Measurements from ENCODE around the gene TRPM3. TPM values are rescaled to one million over a fixed set of nuclear protein-coding genes. Genes with fewer than 3 reads are reported as not detected.

Gene TRPM3
- total and polyA plus RNA-seq, 2 of the 13 experiments (the other 11 are each of a cell fraction or from before 2014, with no cell fraction given): not detected

GRCh38 chr9:71096421-71097108, 24.9 kb downstream of the TRPM3 start (continued):
- TF ChIP-seq ZNF503 (CRISPR knock-in tag; IDR thresholded peaks at IDR 0.05) (peak; percentile 39; the same call in 1 of the 2 replicates), HOXA3 (CRISPR knock-in tag; IDR thresholded peaks at IDR 0.05) (peak; percentile 55), NFYB (CRISPR knock-in tag; IDR thresholded peaks at IDR 0.05) (peak; percentile 67), SPEN (CRISPR knock-in tag; IDR thresholded peaks at IDR 0.05; ENCODE audit: low read depth) (peak; percentile 56; the same call in 1 of the 2 replicates), ZNF629 (CRISPR knock-in tag; conservative IDR thresholded peaks at IDR 0.05) (no peak; the same call in 1 of the 2 replicates), ZNF713 (CRISPR knock-in tag; IDR thresholded peaks at IDR 0.05) (no peak), ZEB1 (IDR thresholded peaks at IDR 0.05; ENCODE audit: insufficient replicate concordance, low read depth) (peak; percentile 67), NR2F2 (IDR thresholded peaks at IDR 0.05; ENCODE audit: borderline replicate concordance, low read depth) (peak; percentile 56; the same call in 1 of the 2 replicates), ZMAT3 (CRISPR knock-in tag; conservative IDR thresholded peaks at IDR 0.05) (peak; percentile 80), ZNF674 (CRISPR knock-in tag; IDR thresholded peaks at IDR 0.05; ENCODE audit: low read depth) (no peak), ZSCAN31 (CRISPR knock-in tag; IDR thresholded peaks at IDR 0.05; ENCODE audit: low read depth) (peak; percentile 65; the same call in 1 of the 2 replicates), LCORL (IDR thresholded peaks at IDR 0.05) (peak; percentile 99), LCORL (CRISPR knock-in tag; IDR thresholded peaks at IDR 0.05) (peak; percentile 97), KLF16 (CRISPR knock-in tag; IDR thresholded peaks at IDR 0.05) (peak in 1 of 2 experiments; percentile 37; a peak in 1 of 4 replicates), ONECUT2 (CRISPR knock-in tag; IDR thresholded peaks at IDR 0.05) (no peak), PHF21A (CRISPR knock-in tag; IDR thresholded peaks at IDR 0.05) (peak; percentile 95), NFKBIZ (CRISPR knock-in tag; IDR thresholded peaks at IDR 0.05) (no peak; the same call in 1 of the 2 replicates), MED1 (CRISPR knock-in tag; IDR thresholded peaks at IDR 0.05) (peak; percentile 71; the same call in 1 of the 2 replicates), ZNF720 (CRISPR knock-in tag; IDR thresholded peaks at IDR 0.05) (no peak), ZNF569 (CRISPR knock-in tag; IDR thresholded peaks at IDR 0.05; ENCODE audit: borderline replicate concordance) (no peak)
- TF ChIP-seq, protein P1, sequence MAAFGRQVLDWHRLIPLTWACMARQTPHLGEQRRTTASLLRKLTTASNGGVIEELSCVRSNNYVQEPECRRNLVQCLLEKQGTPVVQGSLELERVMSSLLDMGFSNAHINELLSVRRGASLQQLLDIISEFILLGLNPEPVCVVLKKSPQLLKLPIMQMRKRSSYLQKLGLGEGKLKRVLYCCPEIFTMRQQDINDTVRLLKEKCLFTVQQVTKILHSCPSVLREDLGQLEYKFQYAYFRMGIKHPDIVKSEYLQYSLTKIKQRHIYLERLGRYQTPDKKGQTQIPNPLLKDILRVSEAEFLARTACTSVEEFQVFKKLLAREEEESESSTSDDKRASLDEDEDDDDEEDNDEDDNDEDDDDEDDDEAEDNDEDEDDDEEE (CRISPR knock-in tag; IDR thresholded peaks at IDR 0.05): no peak
- TF ChIP-seq, protein P2, sequence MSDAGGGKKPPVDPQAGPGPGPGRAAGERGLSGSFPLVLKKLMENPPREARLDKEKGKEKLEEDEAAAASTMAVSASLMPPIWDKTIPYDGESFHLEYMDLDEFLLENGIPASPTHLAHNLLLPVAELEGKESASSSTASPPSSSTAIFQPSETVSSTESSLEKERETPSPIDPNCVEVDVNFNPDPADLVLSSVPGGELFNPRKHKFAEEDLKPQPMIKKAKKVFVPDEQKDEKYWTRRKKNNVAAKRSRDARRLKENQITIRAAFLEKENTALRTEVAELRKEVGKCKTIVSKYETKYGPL (CRISPR knock-in tag; IDR thresholded peaks at IDR 0.05): no peak
- TF ChIP-seq, protein P3, sequence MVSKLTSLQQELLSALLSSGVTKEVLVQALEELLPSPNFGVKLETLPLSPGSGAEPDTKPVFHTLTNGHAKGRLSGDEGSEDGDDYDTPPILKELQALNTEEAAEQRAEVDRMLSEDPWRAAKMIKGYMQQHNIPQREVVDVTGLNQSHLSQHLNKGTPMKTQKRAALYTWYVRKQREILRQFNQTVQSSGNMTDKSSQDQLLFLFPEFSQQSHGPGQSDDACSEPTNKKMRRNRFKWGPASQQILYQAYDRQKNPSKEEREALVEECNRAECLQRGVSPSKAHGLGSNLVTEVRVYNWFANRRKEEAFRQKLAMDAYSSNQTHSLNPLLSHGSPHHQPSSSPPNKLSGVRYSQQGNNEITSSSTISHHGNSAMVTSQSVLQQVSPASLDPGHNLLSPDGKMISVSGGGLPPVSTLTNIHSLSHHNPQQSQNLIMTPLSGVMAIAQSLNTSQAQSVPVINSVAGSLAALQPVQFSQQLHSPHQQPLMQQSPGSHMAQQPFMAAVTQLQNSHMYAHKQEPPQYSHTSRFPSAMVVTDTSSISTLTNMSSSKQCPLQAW (CRISPR knock-in tag; IDR thresholded peaks at IDR 0.05): peak; percentile 99
- TF ChIP-seq, protein P4, sequence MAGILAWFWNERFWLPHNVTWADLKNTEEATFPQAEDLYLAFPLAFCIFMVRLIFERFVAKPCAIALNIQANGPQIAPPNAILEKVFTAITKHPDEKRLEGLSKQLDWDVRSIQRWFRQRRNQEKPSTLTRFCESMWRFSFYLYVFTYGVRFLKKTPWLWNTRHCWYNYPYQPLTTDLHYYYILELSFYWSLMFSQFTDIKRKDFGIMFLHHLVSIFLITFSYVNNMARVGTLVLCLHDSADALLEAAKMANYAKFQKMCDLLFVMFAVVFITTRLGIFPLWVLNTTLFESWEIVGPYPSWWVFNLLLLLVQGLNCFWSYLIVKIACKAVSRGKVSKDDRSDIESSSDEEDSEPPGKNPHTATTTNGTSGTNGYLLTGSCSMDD (CRISPR knock-in tag; IDR thresholded peaks at IDR 0.05): no peak

Data from HepG2 (cell line).